HEK293 (cell line): ENCODE data around the gene GGN.

Experiments used
- CTCF ChIA-PET: fragments of 350-600 bp; formaldehyde crosslinking; extraction: SDS; loops from one replicate; lab custom pipeline; 2021; ENCODE audit warnings: antibody characterized with exemption; lab: Yijun Ruan, JAX
- POLR2A ChIA-PET: fragments of 300-600 bp; formaldehyde crosslinking; extraction: SDS; loops from one replicate; lab custom pipeline; 2020; ENCODE audit warnings: antibody characterized with exemption, inconsistent platforms; lab: Yijun Ruan, JAX
- H3K27ac ChIP-seq: fragments of 200-500 bp; sonication (Bioruptor generic); 2 replicates; pipeline ENCODE4 v1.5.1; 2014; ENCODE audit warnings: low read depth, low read length, control low read depth, inconsistent platforms; ENCODE audit errors: extremely low read depth
- H3K36me3 ChIP-seq, 2 experiments: fragments of 200-500 bp in 1 of 2; sonication (Bioruptor generic) in 1 of 2; 1 replicate in 1 of 2; 2 replicates in 1 of 2; pipeline ENCODE4 v1.5.1; 2014 to 2017; ENCODE audit warnings: inconsistent platforms in 2 of 2, low read length in 2 of 2; ENCODE audit not compliant: control insufficient read depth in 2 of 2, insufficient read depth in 1 of 2
- H3K4me1 ChIP-seq: fragments of 200-500 bp; sonication (Bioruptor generic); 2 replicates; pipeline ENCODE4 v1.5.1; 2014; ENCODE audit warnings: mild to moderate bottlenecking, low read length, inconsistent platforms; ENCODE audit not compliant: control insufficient read depth, insufficient read depth
- H3K4me3 ChIP-seq: 2 replicates; pipeline ENCODE4 v1.5.1; 2011; ENCODE audit warnings: low read depth, mild to moderate bottlenecking, control low read depth, low read length, moderate library complexity
- H3K9me3 ChIP-seq: fragments of 200-500 bp; sonication (Bioruptor generic); 2 replicates; pipeline ENCODE4 v1.5.1; 2014; ENCODE audit warnings: low read depth, low read length, inconsistent platforms; ENCODE audit not compliant: control insufficient read depth, insufficient read depth
- HOXD13 ChIP-seq: sonication (generic); formaldehyde crosslinking; IDR thresholded peaks from 2 replicates; pipeline ENCODE4 v1.8.0; 2022; ENCODE audit warnings: missing genetic modification reagents, borderline replicate concordance
- TCF7L2 ChIP-seq: IDR thresholded peaks from 2 replicates; pipeline ENCODE4 v1.6.1; 2011; ENCODE audit warnings: low read depth, mild to moderate bottlenecking, inconsistent platforms, low read length, moderate library complexity, borderline replicate concordance
- TSHZ1 ChIP-seq: fragments of 450-650 bp; formaldehyde crosslinking; IDR thresholded peaks from 2 replicates; pipeline ENCODE4 v1.5.1; 2016; ENCODE audit warnings: missing biosample characterization, missing genetic modification characterization, borderline replicate concordance
- ZNF169 ChIP-seq: fragments of 450-650 bp; formaldehyde crosslinking; IDR thresholded peaks from 2 replicates; pipeline ENCODE4 v1.5.1; 2016; ENCODE audit warnings: missing biosample characterization, missing genetic modification characterization
- ZNF202 ChIP-seq: fragments of 450-650 bp; formaldehyde crosslinking; IDR thresholded peaks from 2 replicates; pipeline ENCODE4 v1.5.1; 2016; ENCODE audit warnings: missing biosample characterization, missing genetic modification characterization, borderline replicate concordance
- ZNF214 ChIP-seq: fragments of 450-650 bp; formaldehyde crosslinking; IDR thresholded peaks from 2 replicates; pipeline ENCODE4 v1.5.1; 2017; ENCODE audit warnings: missing biosample characterization, mild to moderate bottlenecking, missing genetic modification characterization, borderline replicate concordance
- ZNF223 ChIP-seq: fragments of 450-650 bp; formaldehyde crosslinking; IDR thresholded peaks from 2 replicates; pipeline ENCODE4 v1.5.1; 2016; ENCODE audit warnings: missing biosample characterization, missing genetic modification characterization
- ZNF239 ChIP-seq: fragments of 450-650 bp; formaldehyde crosslinking; IDR thresholded peaks from 2 replicates; pipeline ENCODE4 v1.5.1; 2016; ENCODE audit warnings: missing biosample characterization, missing genetic modification characterization
- ZNF501 ChIP-seq: fragments of 450-650 bp; formaldehyde crosslinking; IDR thresholded peaks from 2 replicates; pipeline ENCODE4 v1.5.1; 2016; ENCODE audit warnings: missing biosample characterization, missing genetic modification characterization
- ZNF549 ChIP-seq: fragments of 450-650 bp; IDR thresholded peaks from 2 replicates; pipeline ENCODE4 v1.5.1; 2018; ENCODE audit warnings: missing biosample characterization, missing genetic modification characterization, mild to moderate bottlenecking, inconsistent platforms, moderate library complexity
- ZNF580 ChIP-seq: fragments of 450-650 bp; formaldehyde crosslinking; IDR thresholded peaks from 2 replicates; pipeline ENCODE4 v1.5.1; 2016; ENCODE audit warnings: missing biosample characterization, missing genetic modification characterization
- ZNF654 ChIP-seq: fragments of 450-650 bp; formaldehyde crosslinking; IDR thresholded peaks from 2 replicates; pipeline ENCODE4 v1.5.1; 2016; ENCODE audit warnings: low read depth, missing biosample characterization, missing genetic modification characterization
- ZNF776 ChIP-seq: fragments of 450-650 bp; formaldehyde crosslinking; IDR thresholded peaks from 2 replicates; pipeline ENCODE4 v1.5.0; 2017; ENCODE audit warnings: missing biosample characterization, missing genetic modification characterization, borderline replicate concordance
- ZSCAN18 ChIP-seq: fragments of 450-650 bp; formaldehyde crosslinking; IDR thresholded peaks from 2 replicates; pipeline ENCODE4 v1.5.1; 2016; ENCODE audit warnings: missing biosample characterization, missing genetic modification characterization
- TF ChIP-seq, protein P1 (sequence below): fragments of 450-650 bp; formaldehyde crosslinking; IDR thresholded peaks from 2 replicates; pipeline ENCODE4 v1.5.1; 2016; ENCODE audit warnings: missing biosample characterization, missing genetic modification characterization
- TF ChIP-seq, protein P2 (sequence below): fragments of 450-650 bp; formaldehyde crosslinking; IDR thresholded peaks from 2 replicates; pipeline ENCODE4 v1.5.1; 2016; ENCODE audit warnings: missing biosample characterization, missing genetic modification characterization
- TF ChIP-seq, protein P3 (sequence below): fragments of 450-650 bp; formaldehyde crosslinking; IDR thresholded peaks from 2 replicates; pipeline ENCODE4 v1.5.1; 2016; ENCODE audit warnings: missing biosample characterization, missing genetic modification characterization

Gene GGN

DNA sequence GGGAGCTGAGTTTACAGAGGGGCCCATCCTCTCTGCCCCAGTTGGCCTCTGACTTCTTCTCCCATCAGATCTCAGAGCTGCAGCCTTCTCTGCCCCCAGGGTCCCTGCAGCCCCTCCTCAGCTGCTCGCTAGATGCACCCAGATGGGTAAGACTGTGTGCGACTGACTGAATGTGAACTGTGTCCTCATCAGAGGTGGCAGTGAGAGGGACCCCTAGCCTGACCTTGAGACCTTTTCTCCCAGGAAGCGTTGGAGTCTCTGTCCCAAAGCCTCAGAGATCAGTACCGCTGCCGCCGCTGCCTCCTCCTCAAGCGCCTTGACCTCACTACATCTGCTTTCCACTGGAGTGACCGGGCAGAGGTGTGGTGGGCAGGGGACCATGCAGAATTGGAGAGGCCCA is 17.4 kb upstream of the GGN start (continued):
- TF ChIP-seq ZNF202 (tag by site-specific recombination) (no peak), ZNF169 (tag by site-specific recombination) (no peak), TCF7L2 (no peak), ZNF549 (tag by site-specific recombination) (no peak)

DNA sequence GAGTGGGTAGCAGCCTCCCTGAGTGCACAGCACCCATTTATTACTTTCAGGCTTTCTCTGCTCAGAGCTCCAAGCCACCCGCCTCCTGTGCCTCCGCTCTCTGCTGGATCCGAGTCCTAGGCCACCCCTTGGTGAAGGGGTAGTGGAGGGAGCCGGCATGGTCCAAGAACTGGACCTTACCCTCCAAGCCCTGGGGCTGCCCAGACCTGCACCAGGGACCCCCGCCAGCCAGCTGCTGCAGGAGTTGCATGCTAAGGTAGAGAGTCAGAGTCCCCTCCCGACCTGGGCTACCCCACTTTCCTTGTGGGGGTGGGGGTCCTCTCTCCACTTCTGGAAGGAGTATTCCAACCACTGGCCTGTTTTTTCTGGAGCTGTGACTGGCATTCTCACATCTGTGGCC is 17.0 kb upstream of the GGN start:
- POLR2A ChIA-PET, result interaction anchor here (0.9 to 5.6 kb wide), 3 partner anchors 17 to 31 kb away, joined by 3 to 68 read pairs (median 3); partner anchors contain the start of genes GGN, PSMD8 and SPRED3
- Histone ChIP-seq H3K4me3 (no peak overlapping the region), H3K9me3 (no peaks in the 10 kb centered on the region), H3K4me1 (peaks cover 10% of the 10 kb centered on the region), H3K27ac (no peak overlapping the region), H3K36me3 (peaks cover 14 to 29% of the 10 kb centered on the region in 2 experiments; a peak in 2 of 3 replicates)
- CTCF ChIA-PET, result interaction anchor here (0.5 to 4.8 kb wide), 16 partner anchors 8 to 808 kb away, joined by 3 to 77 read pairs (median 6); partner anchors contain the start of genes GGN and SPRED3
- TF ChIP-seq, protein P1, sequence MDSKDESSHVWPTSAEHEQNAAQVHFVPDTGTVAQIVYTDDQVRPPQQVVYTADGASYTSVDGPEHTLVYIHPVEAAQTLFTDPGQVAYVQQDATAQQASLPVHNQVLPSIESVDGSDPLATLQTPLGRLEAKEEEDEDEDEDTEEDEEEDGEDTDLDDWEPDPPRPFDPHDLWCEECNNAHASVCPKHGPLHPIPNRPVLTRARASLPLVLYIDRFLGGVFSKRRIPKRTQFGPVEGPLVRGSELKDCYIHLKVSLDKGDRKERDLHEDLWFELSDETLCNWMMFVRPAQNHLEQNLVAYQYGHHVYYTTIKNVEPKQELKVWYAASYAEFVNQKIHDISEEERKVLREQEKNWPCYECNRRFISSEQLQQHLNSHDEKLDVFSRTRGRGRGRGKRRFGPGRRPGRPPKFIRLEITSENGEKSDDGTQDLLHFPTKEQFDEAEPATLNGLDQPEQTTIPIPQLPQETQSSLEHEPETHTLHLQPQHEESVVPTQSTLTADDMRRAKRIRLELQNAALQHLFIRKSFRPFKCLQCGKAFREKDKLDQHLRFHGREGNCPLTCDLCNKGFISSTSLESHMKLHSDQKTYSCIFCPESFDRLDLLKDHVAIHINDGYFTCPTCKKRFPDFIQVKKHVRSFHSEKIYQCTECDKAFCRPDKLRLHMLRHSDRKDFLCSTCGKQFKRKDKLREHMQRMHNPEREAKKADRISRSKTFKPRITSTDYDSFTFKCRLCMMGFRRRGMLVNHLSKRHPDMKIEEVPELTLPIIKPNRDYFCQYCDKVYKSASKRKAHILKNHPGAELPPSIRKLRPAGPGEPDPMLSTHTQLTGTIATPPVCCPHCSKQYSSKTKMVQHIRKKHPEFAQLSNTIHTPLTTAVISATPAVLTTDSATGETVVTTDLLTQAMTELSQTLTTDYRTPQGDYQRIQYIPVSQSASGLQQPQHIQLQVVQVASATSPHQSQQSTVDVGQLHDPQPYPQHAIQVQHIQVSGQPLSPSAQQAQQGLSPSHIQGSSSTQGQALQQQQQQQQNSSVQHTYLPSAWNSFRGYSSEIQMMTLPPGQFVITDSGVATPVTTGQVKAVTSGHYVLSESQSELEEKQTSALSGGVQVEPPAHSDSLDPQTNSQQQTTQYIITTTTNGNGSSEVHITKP (tag by site-specific recombination), result peak; percentile 53; the same call in 1 of the 2 replicates
- TF ChIP-seq ZNF239 (tag by site-specific recombination), result no peak

DNA sequence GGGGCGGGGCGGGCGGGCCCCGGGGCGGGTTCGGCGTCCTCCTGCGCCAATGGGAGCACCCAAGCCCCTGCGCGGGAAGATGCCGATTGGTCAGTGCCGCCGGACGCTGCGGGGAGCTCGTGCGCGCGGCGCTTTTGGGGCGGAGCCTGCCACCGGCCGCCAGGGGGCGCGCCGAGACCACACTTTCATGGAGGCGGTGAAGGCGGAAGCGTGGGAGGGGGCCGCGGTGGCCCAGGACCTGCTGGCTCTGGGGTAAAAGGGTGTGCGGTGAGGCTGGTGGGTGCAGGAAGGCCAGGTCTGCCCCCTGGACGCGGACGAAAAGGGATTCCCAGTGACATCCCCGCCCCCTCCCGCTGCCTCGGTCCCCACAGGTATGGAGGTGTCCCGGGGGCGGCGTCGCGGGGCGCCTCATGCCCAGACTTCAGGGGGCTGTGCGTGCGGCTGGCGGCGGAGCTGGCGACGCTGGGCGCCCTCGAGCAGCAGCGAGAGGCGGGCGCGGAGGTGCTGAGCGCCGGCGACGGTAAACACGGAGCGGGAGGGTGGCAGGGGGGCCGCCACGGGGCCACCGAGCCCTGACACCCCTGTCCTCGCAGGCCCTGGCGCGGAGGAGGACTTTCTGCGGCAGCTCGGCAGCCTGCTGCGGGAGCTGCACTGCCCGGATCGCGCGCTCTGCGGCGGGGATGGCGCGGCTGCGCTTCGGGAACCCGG is 15.3 kb upstream of the GGN start, which contains the start of gene FAM98C:
Gene FAM98C (plus strand): TSS at position 127 of the 708 bp plus-strand sequence. CDS start 61 bp downstream, at position 188.
- Histone ChIP-seq H3K9me3 (no peaks in the 10 kb centered on the region), H3K4me3 (peak within 1 kb of the TSS; percentile 57), H3K27ac (peak within 1 kb of the TSS; percentile 91), H3K4me1 (peaks cover 10% of the 10 kb centered on the region), H3K36me3 (peaks cover 14 to 23% of the 10 kb centered on the region in 2 experiments; a peak in 2 of 3 replicates)
- CTCF ChIA-PET, result interaction anchor here (0.6 to 4.8 kb wide), 108 partner anchors 8 to 1326 kb away, joined by 3 to 77 read pairs (median 4); partner anchors contain the start of genes ACTN4, ECH1, EIF3K and FBXO17
- POLR2A ChIA-PET, result interaction anchor here (0.6 to 5.6 kb wide), 41 partner anchors 8 to 1659 kb away, joined by 3 to 68 read pairs (median 4); partner anchors contain the start of genes ACTN4, EIF3K, GGN and MRPS12
- TF ChIP-seq ZNF580 (tag by site-specific recombination) (peak; percentile 89), ZNF654 (tag by site-specific recombination) (peak; percentile 78), ZSCAN18 (tag by site-specific recombination) (no peak), ZNF202 (tag by site-specific recombination) (no peak), HOXD13 (CRISPR knock-in tag) (no peak), ZNF776 (tag by site-specific recombination) (no peak), ZNF223 (peak; percentile 96), TSHZ1 (tag by site-specific recombination) (peak; percentile 57; the same call in 1 of the 2 replicates), ZNF501 (tag by site-specific recombination) (peak; percentile 62; the same call in 1 of the 2 replicates), ZNF214 (no peak)
- TF ChIP-seq, protein P2, sequence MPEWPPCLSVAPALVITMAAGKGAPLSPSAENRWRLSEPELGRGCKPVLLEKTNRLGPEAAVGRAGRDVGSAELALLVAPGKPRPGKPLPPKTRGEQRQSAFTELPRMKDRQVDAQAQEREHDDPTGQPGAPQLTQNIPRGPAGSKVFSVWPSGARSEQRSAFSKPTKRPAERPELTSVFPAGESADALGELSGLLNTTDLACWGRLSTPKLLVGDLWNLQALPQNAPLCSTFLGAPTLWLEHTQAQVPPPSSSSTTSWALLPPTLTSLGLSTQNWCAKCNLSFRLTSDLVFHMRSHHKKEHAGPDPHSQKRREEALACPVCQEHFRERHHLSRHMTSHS (tag by site-specific recombination), result no peak
- TF ChIP-seq, protein P3, sequence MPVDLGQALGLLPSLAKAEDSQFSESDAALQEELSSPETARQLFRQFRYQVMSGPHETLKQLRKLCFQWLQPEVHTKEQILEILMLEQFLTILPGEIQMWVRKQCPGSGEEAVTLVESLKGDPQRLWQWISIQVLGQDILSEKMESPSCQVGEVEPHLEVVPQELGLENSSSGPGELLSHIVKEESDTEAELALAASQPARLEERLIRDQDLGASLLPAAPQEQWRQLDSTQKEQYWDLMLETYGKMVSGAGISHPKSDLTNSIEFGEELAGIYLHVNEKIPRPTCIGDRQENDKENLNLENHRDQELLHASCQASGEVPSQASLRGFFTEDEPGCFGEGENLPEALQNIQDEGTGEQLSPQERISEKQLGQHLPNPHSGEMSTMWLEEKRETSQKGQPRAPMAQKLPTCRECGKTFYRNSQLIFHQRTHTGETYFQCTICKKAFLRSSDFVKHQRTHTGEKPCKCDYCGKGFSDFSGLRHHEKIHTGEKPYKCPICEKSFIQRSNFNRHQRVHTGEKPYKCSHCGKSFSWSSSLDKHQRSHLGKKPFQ (tag by site-specific recombination), result no peak
